ENCODE measurements around the gene MAMLD1. TPM values are rescaled to one million over a fixed set of nuclear protein-coding genes. Genes with fewer than 3 reads are reported as not detected.

Gene MAMLD1
- total and polyA plus RNA-seq, 12 donors, result 1.4 to 11.2 (median 6.5) TPM

DNA sequence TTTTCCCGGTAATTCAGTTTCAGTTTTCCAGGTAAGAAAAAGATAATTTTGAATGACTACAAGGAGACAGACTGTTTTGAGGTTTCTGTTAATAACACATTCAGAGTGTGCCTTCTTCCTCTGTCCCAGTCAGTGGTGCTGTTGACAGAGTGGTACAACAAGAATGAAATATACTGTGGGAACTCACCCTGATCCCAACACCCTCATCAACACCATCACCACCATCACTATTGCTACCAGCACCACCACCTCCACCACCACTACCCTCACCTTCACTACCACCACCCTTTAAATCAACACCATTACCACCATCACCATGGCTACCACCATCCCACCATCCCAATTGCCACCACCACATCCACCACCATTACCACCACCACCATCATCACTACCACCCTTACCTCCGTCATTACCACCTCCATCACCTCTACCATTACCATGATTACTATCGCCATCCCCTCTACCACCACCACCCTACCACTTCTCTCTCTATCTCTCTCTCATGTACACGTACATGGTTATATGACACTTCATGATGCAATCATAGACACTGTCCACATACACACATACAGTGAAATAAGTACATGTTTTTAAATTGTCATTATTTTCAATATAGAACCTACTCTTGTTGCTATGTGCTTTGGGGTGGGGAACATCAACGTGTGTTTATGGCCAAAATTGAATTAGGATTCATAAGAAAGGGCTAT lies 91.5 kb downstream of the MAMLD1 start:
- no peak for DNase-seq
- H3K9me3 ChIP-seq (replicated peaks in 1 of 3), result no peaks in the 10 kb centered on the region
- H3K27me3 ChIP-seq, result no peaks in the 10 kb centered on the region
- WGBS, 4 donors, result 71 to 77% (median 73%) methylated on average over 5 of the region's 5 CpGs
- intact Hi-C loops (cut with DNase I), result loop anchor here in 1 of 2 donors (10.0 kb wide), 1 partner anchor 60 kb away; no protein-coding TSS in a partner anchor
- TF ChIP-seq, protein P1, sequence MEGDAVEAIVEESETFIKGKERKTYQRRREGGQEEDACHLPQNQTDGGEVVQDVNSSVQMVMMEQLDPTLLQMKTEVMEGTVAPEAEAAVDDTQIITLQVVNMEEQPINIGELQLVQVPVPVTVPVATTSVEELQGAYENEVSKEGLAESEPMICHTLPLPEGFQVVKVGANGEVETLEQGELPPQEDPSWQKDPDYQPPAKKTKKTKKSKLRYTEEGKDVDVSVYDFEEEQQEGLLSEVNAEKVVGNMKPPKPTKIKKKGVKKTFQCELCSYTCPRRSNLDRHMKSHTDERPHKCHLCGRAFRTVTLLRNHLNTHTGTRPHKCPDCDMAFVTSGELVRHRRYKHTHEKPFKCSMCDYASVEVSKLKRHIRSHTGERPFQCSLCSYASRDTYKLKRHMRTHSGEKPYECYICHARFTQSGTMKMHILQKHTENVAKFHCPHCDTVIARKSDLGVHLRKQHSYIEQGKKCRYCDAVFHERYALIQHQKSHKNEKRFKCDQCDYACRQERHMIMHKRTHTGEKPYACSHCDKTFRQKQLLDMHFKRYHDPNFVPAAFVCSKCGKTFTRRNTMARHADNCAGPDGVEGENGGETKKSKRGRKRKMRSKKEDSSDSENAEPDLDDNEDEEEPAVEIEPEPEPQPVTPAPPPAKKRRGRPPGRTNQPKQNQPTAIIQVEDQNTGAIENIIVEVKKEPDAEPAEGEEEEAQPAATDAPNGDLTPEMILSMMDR (IDR thresholded peaks at IDR 0.05), result no peak
- TF ChIP-seq POLR2A (IDR thresholded peaks at IDR 0.05), result no peak
- no peaks in the 10 kb centered on the region for H3K36me3 ChIP-seq (replicated peaks in 1 of 2)
- no peaks in the 10 kb centered on the region for H3K4me1 ChIP-seq (replicated peaks in 1 of 2)
- no peak overlapping the region for H3K4me3 ChIP-seq
- no peak overlapping the region for H3K27ac ChIP-seq

DNA sequence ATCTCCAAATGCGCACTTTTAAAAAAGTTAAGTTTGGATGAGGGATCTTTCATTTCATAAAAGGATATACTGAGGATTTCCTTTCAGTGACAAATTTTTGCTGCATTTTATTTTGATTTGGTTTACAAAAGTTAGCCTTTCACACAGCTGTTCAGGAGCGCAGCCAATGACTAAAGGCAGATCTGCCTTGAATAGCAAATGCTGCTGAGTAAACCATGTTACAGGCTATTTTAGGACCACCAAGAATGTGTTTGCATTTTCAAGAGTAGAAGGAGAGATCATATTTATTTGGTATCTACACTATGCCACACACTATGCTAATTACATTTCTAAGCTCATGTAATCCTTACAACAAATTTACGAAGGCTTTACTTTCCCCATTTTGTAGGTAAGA lies 92.1 kb downstream of the MAMLD1 start:
- TF ChIP-seq, protein P1 (IDR thresholded peaks at IDR 0.05), result no peak
- no peak for TF ChIP-seq POLR2A (IDR thresholded peaks at IDR 0.05)
- Histone ChIP-seq H3K36me3 (replicated peaks in 1 of 2) (no peaks in the 10 kb centered on the region), H3K9me3 (replicated peaks in 1 of 3) (no peaks in the 10 kb centered on the region), H3K27me3 (no peaks in the 10 kb centered on the region), H3K4me3 (no peak overlapping the region), H3K4me1 (replicated peaks in 1 of 2) (no peaks in the 10 kb centered on the region), H3K27ac (no peak overlapping the region)
- 79 to 91% (median 88%) methylated on average over 3 of the region's 3 CpGs for WGBS, 4 donors
- intact Hi-C loops (cut with DNase I), result loop anchor here in 1 of 2 donors (10.0 kb wide), 1 partner anchor 60 kb away; no protein-coding TSS in a partner anchor
- DNase-seq, result no peak

DNA sequence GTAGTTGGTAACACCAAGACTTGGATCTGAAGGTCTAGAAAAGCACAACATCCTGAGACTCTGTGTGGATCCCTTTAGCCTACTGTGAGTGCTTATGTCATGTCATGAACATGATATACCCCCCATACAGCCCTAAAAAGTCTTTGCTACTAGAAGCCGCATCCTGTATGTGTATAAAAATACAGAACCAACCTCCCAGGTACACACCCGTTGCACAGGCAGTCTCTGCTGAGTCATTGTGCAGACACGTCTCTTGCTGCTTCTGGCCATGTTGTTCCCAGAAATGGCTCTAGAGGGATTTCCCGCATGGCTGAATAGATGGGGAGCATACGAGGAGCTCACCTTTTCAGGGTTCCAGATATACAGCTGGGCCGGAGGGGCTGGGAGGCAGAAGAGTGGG lies 93.3 kb downstream of the MAMLD1 start:
- DNase-seq, result no peak
- WGBS, 4 donors, result 70 to 86% (median 78%) methylated on average over 4 to 6 of the region's 6 CpGs

DNA sequence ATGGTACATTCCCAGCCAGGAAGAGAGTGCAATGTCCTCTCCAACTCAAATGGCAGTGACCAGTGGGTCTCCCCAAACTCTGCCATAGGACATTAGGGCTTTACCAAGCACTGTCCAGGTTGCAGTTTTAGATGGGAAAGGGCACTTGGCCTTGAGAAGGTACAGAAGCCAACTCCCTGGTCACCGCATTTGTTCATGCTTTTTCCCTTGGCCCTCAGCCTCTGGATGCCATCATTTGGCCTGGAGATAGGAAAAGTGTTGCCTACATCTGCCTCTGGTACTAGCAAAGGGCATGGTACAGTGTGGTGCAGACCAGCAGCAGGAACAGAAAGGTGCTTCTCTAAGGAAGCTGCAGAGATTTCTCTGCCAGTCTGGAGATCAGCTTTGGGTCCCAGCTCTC lies 93.8 kb downstream of the MAMLD1 start:
- no peaks in the 10 kb centered on the region for H3K4me1 ChIP-seq (replicated peaks in 1 of 2)
- intact Hi-C loops (cut with DNase I), result loop anchor here in 1 of 2 donors (10.0 kb wide), 1 partner anchor 62 kb away; no protein-coding TSS in a partner anchor
- no peak overlapping the region for H3K4me3 ChIP-seq
- no peaks in the 10 kb centered on the region for H3K36me3 ChIP-seq (replicated peaks in 1 of 2)
- H3K9me3 ChIP-seq (replicated peaks in 1 of 3), result no peaks in the 10 kb centered on the region
- H3K27ac ChIP-seq, result no peak overlapping the region
- no peaks in the 10 kb centered on the region for H3K27me3 ChIP-seq
- no peak for TF ChIP-seq POLR2A (IDR thresholded peaks at IDR 0.05)
- TF ChIP-seq, protein P1 (IDR thresholded peaks at IDR 0.05), result no peak
- WGBS, 4 donors, result 80 to 100% (median 88%) methylated on average over 1 of the region's 1 CpG
- DNase-seq, result no peak

More for the DNA sequence above, 93.3 kb downstream of the MAMLD1 start:
- TF ChIP-seq, protein P1 (IDR thresholded peaks at IDR 0.05), result no peak
- TF ChIP-seq POLR2A (IDR thresholded peaks at IDR 0.05), result no peak
- Histone ChIP-seq H3K9me3 (replicated peaks in 1 of 3) (no peaks in the 10 kb centered on the region), H3K4me1 (replicated peaks in 1 of 2) (no peaks in the 10 kb centered on the region), H3K36me3 (replicated peaks in 1 of 2) (no peaks in the 10 kb centered on the region), H3K27me3 (no peaks in the 10 kb centered on the region), H3K4me3 (no peak overlapping the region), H3K27ac (no peak overlapping the region)
- intact Hi-C loops (cut with DNase I), result loop anchor here in 1 of 2 donors (10.0 kb wide), 1 partner anchor 62 kb away; no protein-coding TSS in a partner anchor
